Astrocyte (in vitro differentiated cells and primary cell): ENCODE data around the gene ZNF529.

Source experiments
- EZH2 ChIP-seq: IDR thresholded peaks from 2 replicates; pipeline ENCODE4 v1.6.1; 2012; ENCODE audit warnings: mild to moderate bottlenecking, low read length, inconsistent platforms; ENCODE audit not compliant: insufficient read depth
- TF ChIP-seq, protein P1 (sequence below): IDR thresholded peaks from 2 replicates; pipeline ENCODE4 v1.5.1; 2011; ENCODE audit warnings: low read depth, mild to moderate bottlenecking, inconsistent platforms, low read length, moderate library complexity; ENCODE audit not compliant: insufficient read depth

DNA sequence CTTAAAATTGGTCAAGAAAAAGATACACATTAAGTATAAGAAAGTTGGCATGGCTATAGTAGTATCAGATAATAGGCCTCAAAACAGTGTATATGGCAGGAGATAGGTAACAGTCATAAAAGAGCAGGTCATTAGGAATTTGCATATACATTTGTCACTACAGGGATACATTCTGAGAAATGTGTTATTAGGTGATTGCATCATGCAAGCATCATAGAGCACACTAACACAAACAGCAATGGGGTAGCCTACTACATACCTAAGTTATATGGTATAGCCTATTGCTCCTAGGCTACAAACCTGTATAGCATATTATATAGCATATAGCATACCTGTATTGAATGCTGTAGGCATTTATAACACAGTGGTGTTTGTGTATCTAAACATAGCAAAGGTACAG is 6.2 kb upstream of the ZNF529 start:
- TF ChIP-seq, protein P1, sequence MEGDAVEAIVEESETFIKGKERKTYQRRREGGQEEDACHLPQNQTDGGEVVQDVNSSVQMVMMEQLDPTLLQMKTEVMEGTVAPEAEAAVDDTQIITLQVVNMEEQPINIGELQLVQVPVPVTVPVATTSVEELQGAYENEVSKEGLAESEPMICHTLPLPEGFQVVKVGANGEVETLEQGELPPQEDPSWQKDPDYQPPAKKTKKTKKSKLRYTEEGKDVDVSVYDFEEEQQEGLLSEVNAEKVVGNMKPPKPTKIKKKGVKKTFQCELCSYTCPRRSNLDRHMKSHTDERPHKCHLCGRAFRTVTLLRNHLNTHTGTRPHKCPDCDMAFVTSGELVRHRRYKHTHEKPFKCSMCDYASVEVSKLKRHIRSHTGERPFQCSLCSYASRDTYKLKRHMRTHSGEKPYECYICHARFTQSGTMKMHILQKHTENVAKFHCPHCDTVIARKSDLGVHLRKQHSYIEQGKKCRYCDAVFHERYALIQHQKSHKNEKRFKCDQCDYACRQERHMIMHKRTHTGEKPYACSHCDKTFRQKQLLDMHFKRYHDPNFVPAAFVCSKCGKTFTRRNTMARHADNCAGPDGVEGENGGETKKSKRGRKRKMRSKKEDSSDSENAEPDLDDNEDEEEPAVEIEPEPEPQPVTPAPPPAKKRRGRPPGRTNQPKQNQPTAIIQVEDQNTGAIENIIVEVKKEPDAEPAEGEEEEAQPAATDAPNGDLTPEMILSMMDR: no peak
- no peak for TF ChIP-seq EZH2
